Astrocyte (in vitro differentiated cells and primary cell): Measurements from ENCODE around the gene SUMF1.

Experiments used
- CTCF ChIP-seq: IDR thresholded peaks from 2 replicates; pipeline ENCODE4 v1.5.1; 2011; ENCODE audit warnings: low read depth, mild to moderate bottlenecking, inconsistent platforms, low read length, moderate library complexity; ENCODE audit not compliant: insufficient read depth
- EZH2 ChIP-seq: IDR thresholded peaks from 2 replicates; pipeline ENCODE4 v1.6.1; 2012; ENCODE audit warnings: mild to moderate bottlenecking, low read length, inconsistent platforms; ENCODE audit not compliant: insufficient read depth

- no peak for TF ChIP-seq CTCF
- TF ChIP-seq EZH2, result no peak
Observed at GRCh38 chr3:4466741-4467521, at the start of gene SUMF1.
